ENCODE results near the gene WDR33. TPM values are rescaled to one million over a fixed set of nuclear protein-coding genes. Genes with fewer than 3 reads are reported as not detected.

The WDR33 gene
- total RNA-seq, 1 experiment from 2014 or later: 87.1 TPM

GRCh38 chr2:127683056-127683455 lies 127.9 kb downstream of the WDR33 start:
- Histone ChIP-seq H3K9me3 (ENCODE audit: low read depth, low read length, poor library complexity, severe bottlenecking) (peaks cover 3% of the 10 kb centered on the region), H3K4me1 (ENCODE audit: insufficient read depth, low read length, poor library complexity, severe bottlenecking) (peaks cover 9% of the 10 kb centered on the region), H3K4me3 (ENCODE audit: low read depth, low read length, poor library complexity, severe bottlenecking) (no peak overlapping the region), H3K27me3 (replicated peaks; ENCODE audit: insufficient read depth, low read depth, low read length, poor library complexity) (no peaks in the 10 kb centered on the region), H3K36me3 (ENCODE audit: insufficient read depth, low read length, poor library complexity, severe bottlenecking) (no peaks in the 10 kb centered on the region), H3K27ac (ENCODE audit: low read depth, low read length, poor library complexity, severe bottlenecking) (no peak overlapping the region)
- CTCF ChIA-PET: no interaction called here
- TF ChIP-seq EZH2 (IDR thresholded peaks at IDR 0.05; ENCODE audit: borderline replicate concordance, low read depth, low read length, poor library complexity, severe bottlenecking) (no peak), CTCF (conservative IDR thresholded peaks at IDR 0.05; ENCODE audit: low read depth, low read length) (no peak)
- DNase-seq (ENCODE audit: low spot score): no peak
- POLR2A ChIA-PET (ENCODE audit: low non-redundant PET): no interaction called here
- intact Hi-C loops (cut with micrococcal nuclease; ENCODE audit: unreplicated experiment): no loop called here
- no TSS peak for BruUV-seq (replicated peaks)

- intact Hi-C loops (cut with micrococcal nuclease; ENCODE audit: unreplicated experiment): no loop called here
- no peak overlapping the region for H3K4me3 ChIP-seq (ENCODE audit: low read depth, low read length, poor library complexity, severe bottlenecking)
- no peak for DNase-seq (ENCODE audit: low spot score)
- peaks cover 9% of the 10 kb centered on the region for H3K4me1 ChIP-seq (ENCODE audit: insufficient read depth, low read length, poor library complexity, severe bottlenecking)
- POLR2A ChIA-PET (ENCODE audit: low non-redundant PET): no interaction called here
- TF ChIP-seq CTCF (conservative IDR thresholded peaks at IDR 0.05; ENCODE audit: low read depth, low read length) (no peak), EZH2 (IDR thresholded peaks at IDR 0.05; ENCODE audit: borderline replicate concordance, low read depth, low read length, poor library complexity, severe bottlenecking) (no peak)
- CTCF ChIA-PET: no interaction called here
- BruUV-seq (replicated peaks): no TSS peak
- no peaks in the 10 kb centered on the region for H3K36me3 ChIP-seq (ENCODE audit: insufficient read depth, low read length, poor library complexity, severe bottlenecking)
- no peaks in the 10 kb centered on the region for H3K9me3 ChIP-seq (ENCODE audit: low read depth, low read length, poor library complexity, severe bottlenecking)
- peaks cover 1% of the 10 kb centered on the region for H3K27me3 ChIP-seq (replicated peaks; ENCODE audit: insufficient read depth, low read depth, low read length, poor library complexity)
- no peak overlapping the region for H3K27ac ChIP-seq (ENCODE audit: low read depth, low read length, poor library complexity, severe bottlenecking)
Observed at GRCh38 chr2:127681976-127682857, 128.8 kb downstream of the WDR33 start.

- ChIA-PET POLR2A (ENCODE audit: low non-redundant PET) (no interaction called here), CTCF (no interaction called here)
- TF ChIP-seq CTCF (conservative IDR thresholded peaks at IDR 0.05; ENCODE audit: low read depth, low read length): no peak
- no peak for TF ChIP-seq EZH2 (IDR thresholded peaks at IDR 0.05; ENCODE audit: borderline replicate concordance, low read depth, low read length, poor library complexity, severe bottlenecking)
- intact Hi-C loops (cut with micrococcal nuclease; ENCODE audit: unreplicated experiment): no loop called here
- peaks cover 7% of the 10 kb centered on the region for H3K27me3 ChIP-seq (replicated peaks; ENCODE audit: insufficient read depth, low read depth, low read length, poor library complexity)
- H3K36me3 ChIP-seq (ENCODE audit: insufficient read depth, low read length, poor library complexity, severe bottlenecking): no peaks in the 10 kb centered on the region
- H3K4me1 ChIP-seq (ENCODE audit: insufficient read depth, low read length, poor library complexity, severe bottlenecking): peaks cover 9% of the 10 kb centered on the region
- BruUV-seq (replicated peaks): no TSS peak
- no peak for DNase-seq (ENCODE audit: low spot score)
- no peaks in the 10 kb centered on the region for H3K9me3 ChIP-seq (ENCODE audit: low read depth, low read length, poor library complexity, severe bottlenecking)
- no peak overlapping the region for H3K27ac ChIP-seq (ENCODE audit: low read depth, low read length, poor library complexity, severe bottlenecking)
- no peak overlapping the region for H3K4me3 ChIP-seq (ENCODE audit: low read depth, low read length, poor library complexity, severe bottlenecking)
Observed at GRCh38 chr2:127681288-127681804, 129.6 kb downstream of the WDR33 start.
